ENCODE results near the gene SEMA3D.
"Not testable (repeated sequence)": the region's sequence is repeated elsewhere in the genome, so short reads cannot be mapped to it uniquely, and the experiment has no call there.

The SEMA3D gene

GRCh38 chr7:85022064-85022697 lies 164.7 kb downstream of the SEMA3D start:
- no peak for FAIRE-seq

GRCh38 chr7:85021101-85021704 lies 165.7 kb downstream of the SEMA3D start:
- no peak for FAIRE-seq

- FAIRE-seq: no peak
Observed at GRCh38 chr7:85019778-85020177, 167.1 kb downstream of the SEMA3D start.

- no peak for FAIRE-seq
Observed at GRCh38 chr7:85019176-85019575, 167.7 kb downstream of the SEMA3D start.

GRCh38 chr7:85018498-85018897 lies 168.4 kb downstream of the SEMA3D start:
- FAIRE-seq: no peak

- no peak for FAIRE-seq
Observed at GRCh38 chr7:85016286-85016685, 170.6 kb downstream of the SEMA3D start.

- no peak for FAIRE-seq
Observed at GRCh38 chr7:85014936-85015660, 171.8 kb downstream of the SEMA3D start.

- no peak for FAIRE-seq
Observed at GRCh38 chr7:85011127-85011526, 175.7 kb downstream of the SEMA3D start.

GRCh38 chr7:85010306-85010705 lies 176.6 kb downstream of the SEMA3D start:
- FAIRE-seq: no peak

- FAIRE-seq: no peak
Observed at GRCh38 chr7:85006754-85007153, 180.1 kb downstream of the SEMA3D start.

GRCh38 chr7:85004402-85004801 lies 182.5 kb downstream of the SEMA3D start:
- no peak for FAIRE-seq

- no peak for FAIRE-seq
Observed at GRCh38 chr7:85001495-85002345, 185.1 kb downstream of the SEMA3D start.

- FAIRE-seq: no peak
Observed at GRCh38 chr7:85000735-85001350, 186.0 kb downstream of the SEMA3D start.

GRCh38 chr7:84999450-84999849 lies 187.4 kb downstream of the SEMA3D start:
- FAIRE-seq: no peak

- no peak for FAIRE-seq
Observed at GRCh38 chr7:84998665-84999064, 188.2 kb downstream of the SEMA3D start.

- FAIRE-seq: no peak
Observed at GRCh38 chr7:84997626-84998025, 189.2 kb downstream of the SEMA3D start.

GRCh38 chr7:84992954-84993353 lies 193.9 kb downstream of the SEMA3D start:
- FAIRE-seq: not testable (repeated sequence)

GRCh38 chr7:84985073-84985784 lies 201.6 kb downstream of the SEMA3D start:
- FAIRE-seq: no peak

GRCh38 chr7:84982199-84982598 lies 204.7 kb downstream of the SEMA3D start:
- peak; percentile 54 for FAIRE-seq

- FAIRE-seq: no peak
Observed at GRCh38 chr7:84981055-84981976, 205.5 kb downstream of the SEMA3D start.

Data from A204.1 (cell line).